GM23338 (cell line): ENCODE data around the gene EMCN.

Source experiments
- EZH2 ChIP-seq: fragments of 200-600 bp; sonication (generic); IDR thresholded peaks from one replicate; pipeline ENCODE4 v1.8.0; 2017; ENCODE audit warnings: antibody characterized with exemption, mild to moderate bottlenecking, low read depth; ENCODE audit not compliant: unreplicated experiment
- TF ChIP-seq, protein P1 (sequence below), 2 experiments: fragments of 200-600 bp in 1 of 2; sonication (generic) in 1 of 2; conservative IDR thresholded peaks; 2 replicates each; pipeline versions ENCODE4 v1.5.1 to v1.6.1; 2016 to 2017; ENCODE audit warnings: antibody characterized with exemption in 2 of 2, low read depth in 2 of 2, mild to moderate bottlenecking in 2 of 2, moderate library complexity in 1 of 2

DNA sequence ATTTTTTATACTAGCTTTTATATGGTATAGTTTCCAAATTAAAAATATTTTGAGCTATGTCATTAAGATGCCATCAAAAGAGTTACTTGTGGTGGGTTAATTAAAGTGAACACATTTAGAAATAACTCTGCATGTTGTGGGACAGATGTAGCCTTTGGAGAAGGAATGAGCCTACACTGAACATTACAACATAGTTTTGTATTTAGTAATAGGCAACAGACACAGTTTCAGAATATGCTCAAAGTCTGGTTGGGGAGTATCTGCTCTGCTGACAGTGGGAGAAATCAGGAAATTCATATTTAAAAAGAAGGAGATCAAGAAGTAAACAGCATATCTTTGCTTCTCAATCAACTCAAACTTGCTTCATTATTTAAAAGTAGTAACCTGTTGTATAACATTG, 23.7 kb downstream of the EMCN start:
- TF ChIP-seq EZH2, result no peak
- TF ChIP-seq, protein P1, sequence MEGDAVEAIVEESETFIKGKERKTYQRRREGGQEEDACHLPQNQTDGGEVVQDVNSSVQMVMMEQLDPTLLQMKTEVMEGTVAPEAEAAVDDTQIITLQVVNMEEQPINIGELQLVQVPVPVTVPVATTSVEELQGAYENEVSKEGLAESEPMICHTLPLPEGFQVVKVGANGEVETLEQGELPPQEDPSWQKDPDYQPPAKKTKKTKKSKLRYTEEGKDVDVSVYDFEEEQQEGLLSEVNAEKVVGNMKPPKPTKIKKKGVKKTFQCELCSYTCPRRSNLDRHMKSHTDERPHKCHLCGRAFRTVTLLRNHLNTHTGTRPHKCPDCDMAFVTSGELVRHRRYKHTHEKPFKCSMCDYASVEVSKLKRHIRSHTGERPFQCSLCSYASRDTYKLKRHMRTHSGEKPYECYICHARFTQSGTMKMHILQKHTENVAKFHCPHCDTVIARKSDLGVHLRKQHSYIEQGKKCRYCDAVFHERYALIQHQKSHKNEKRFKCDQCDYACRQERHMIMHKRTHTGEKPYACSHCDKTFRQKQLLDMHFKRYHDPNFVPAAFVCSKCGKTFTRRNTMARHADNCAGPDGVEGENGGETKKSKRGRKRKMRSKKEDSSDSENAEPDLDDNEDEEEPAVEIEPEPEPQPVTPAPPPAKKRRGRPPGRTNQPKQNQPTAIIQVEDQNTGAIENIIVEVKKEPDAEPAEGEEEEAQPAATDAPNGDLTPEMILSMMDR (conservative IDR thresholded peaks at IDR 0.05; ENCODE audit: low read depth in 2 of 2), result no peak
